CD8-positive, alpha-beta memory T cell (primary cell): ENCODE data around the gene PTPN14. TPM values are rescaled to one million over a fixed set of nuclear protein-coding genes. Genes with fewer than 3 reads are reported as not detected.

Experiments used
- CTCF ChIA-PET: fragments of 350-600 bp; sonication (Branson Sonifier 250); formaldehyde crosslinking; loops from one replicate; lab custom pipeline; 2021; ENCODE audit warnings: antibody characterized with exemption; lab: Charles Lee
- POLR2A ChIA-PET: fragments of 350-600 bp; sonication (Branson Sonifier 250); formaldehyde crosslinking; loops from one replicate; lab custom pipeline; 2021; ENCODE audit warnings: antibody characterized with exemption; lab: Charles Lee
- DNase-seq, 5 donors: peaks; one replicate each; pipeline versions ENCODE4 v3.0.0 to v3.0.0-alpha.2; 2020 to 2022; ENCODE audit warnings: mixed read lengths in 1 of 5
- H3K27ac ChIP-seq: one replicate; pipeline ENCODE4 v1.7.0; 2013; ENCODE audit warnings: low read depth, mild to moderate bottlenecking, low read length, moderate library complexity
- H3K27me3 ChIP-seq: 2 replicates; pipeline ENCODE4 v1.7.0; 2013; ENCODE audit warnings: low read length, mild to moderate bottlenecking; ENCODE audit not compliant: insufficient read depth, poor library complexity, severe bottlenecking
- H3K36me3 ChIP-seq: 2 replicates; pipeline ENCODE4 v1.7.0; 2013; ENCODE audit warnings: mild to moderate bottlenecking, low read length, moderate library complexity; ENCODE audit not compliant: insufficient read depth
- H3K4me1 ChIP-seq: 2 replicates; pipeline ENCODE4 v1.7.0; 2013; ENCODE audit warnings: mild to moderate bottlenecking, low read length, moderate library complexity; ENCODE audit not compliant: insufficient read depth
- H3K4me3 ChIP-seq: 2 replicates; pipeline ENCODE4 v1.7.0; 2013; ENCODE audit warnings: mild to moderate bottlenecking, low read length
- H3K9me3 ChIP-seq: 2 replicates; pipeline ENCODE4 v1.7.0; 2013; ENCODE audit warnings: mild to moderate bottlenecking, low read length
- H3K27ac Mint-ChIP-seq, 8 donors: one replicate each; pipeline ENCODE4 v1.8.0; 2020 to 2021; ENCODE audit warnings: mixed read lengths in 8 of 8, mild to moderate bottlenecking in 6 of 8, inconsistent platforms in 3 of 8, moderate library complexity in 3 of 8
- H3K27me3 Mint-ChIP-seq, 2 donors: one replicate each; pipeline ENCODE4 v1.8.0; 2020 to 2021; ENCODE audit warnings: mixed read lengths in 2 of 2, mild to moderate bottlenecking in 1 of 2, moderate library complexity in 1 of 2
- H3K36me3 Mint-ChIP-seq, 3 donors: one replicate each; pipeline ENCODE4 v1.8.0; 2020 to 2021; ENCODE audit warnings: mixed read lengths in 3 of 3, inconsistent platforms in 1 of 3, mild to moderate bottlenecking in 1 of 3
- H3K4me1 Mint-ChIP-seq, 3 donors: one replicate each; pipeline ENCODE4 v1.8.0; 2020 to 2021; ENCODE audit warnings: mixed read lengths in 3 of 3, inconsistent platforms in 1 of 3, mild to moderate bottlenecking in 1 of 3
- H3K4me3 Mint-ChIP-seq, 7 donors: one replicate each; pipeline ENCODE4 v1.8.0; 2020 to 2021; ENCODE audit warnings: mixed read lengths in 7 of 7, mild to moderate bottlenecking in 6 of 7, moderate library complexity in 4 of 7, inconsistent platforms in 2 of 7
- H3K9me3 Mint-ChIP-seq, 5 donors: one replicate each; pipeline ENCODE4 v1.8.0; 2020 to 2022; ENCODE audit warnings: mixed read lengths in 5 of 5, mild to moderate bottlenecking in 3 of 5, moderate library complexity in 2 of 5, inconsistent platforms in 1 of 5
- polyA plus RNA-seq: library from polyadenylated mRNA; unstranded; fragments of 300-500 nt; fragmentation: Illumina TruSeq; gene quantifications from one replicate; pipeline ENCODE4 v1.2.3, GENCODE V29; 2021
- total RNA-seq, 2 experiments: library from RNA; stranded (reverse); gene quantifications; one replicate each; pipeline ENCODE4 v1.2.3, GENCODE V29; 2021

PTPN14 gene
- total and polyA plus RNA-seq, 3 experiments from 2014 or later = 0.70 to 0.91 (median 0.79) TPM

DNA sequence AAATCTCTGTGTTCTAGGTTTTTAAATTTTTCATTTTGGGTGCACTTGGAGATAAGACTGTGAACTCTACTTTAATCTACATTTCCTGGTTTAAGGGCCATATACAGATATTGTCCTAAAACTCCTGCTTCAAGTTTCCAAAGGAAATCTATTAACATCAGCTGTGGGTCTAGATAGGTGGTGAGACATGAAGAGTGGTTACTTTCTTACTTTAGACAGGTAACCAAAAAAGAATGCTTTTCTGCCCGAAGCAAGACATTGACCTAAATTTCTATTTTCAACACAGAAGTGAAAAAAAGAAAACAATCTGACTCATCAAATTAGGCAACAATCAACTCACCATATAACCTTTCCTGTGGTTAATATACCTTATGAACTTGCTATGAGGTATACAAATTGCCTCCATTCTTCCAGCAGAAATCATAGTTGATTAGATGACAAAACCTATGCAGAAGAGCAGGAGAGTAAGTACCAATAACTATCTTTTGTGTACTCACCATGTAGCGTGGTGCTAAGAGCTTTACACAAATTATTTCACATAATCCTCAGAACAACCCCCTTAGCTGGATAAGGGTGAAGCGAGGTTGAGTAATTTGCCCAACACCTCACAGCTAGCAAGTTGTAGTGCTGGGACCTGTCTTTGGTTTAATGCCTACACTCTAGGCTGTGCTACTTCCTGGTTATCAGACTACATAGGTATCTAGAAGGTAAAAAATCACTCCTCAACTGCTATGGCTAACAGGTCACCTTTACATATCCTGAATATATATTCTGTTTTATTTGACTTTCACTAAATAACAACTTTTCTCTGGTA lies 23.4 kb upstream of the PTPN14 start:
- Mint-ChIP-seq H3K9me3 (peaks cover 16 to 31% (median 25%) of the 10 kb centered on the region in 5 donors), H3K4me1 (no peaks in the 10 kb centered on the region), H3K4me3 (no peak overlapping the region), H3K27ac (no peak overlapping the region), H3K27me3 (peaks cover 5 to 22% of the 10 kb centered on the region in 2 donors), H3K36me3 (peaks cover 0 to 19% (median 0%) of the 10 kb centered on the region in 3 donors)
- ChIA-PET CTCF (interaction anchor here (0.7 kb wide), 1 partner anchor 246 kb away, joined by 3 read pairs; no protein-coding TSS in a partner anchor), POLR2A (no interaction called here)
- no peak for DNase-seq
- Histone ChIP-seq H3K27ac (no peak overlapping the region), H3K9me3 (peaks cover 8% of the 10 kb centered on the region), H3K27me3 (no peaks in the 10 kb centered on the region), H3K36me3 (no peaks in the 10 kb centered on the region), H3K4me3 (no peak overlapping the region), H3K4me1 (no peaks in the 10 kb centered on the region)

DNA sequence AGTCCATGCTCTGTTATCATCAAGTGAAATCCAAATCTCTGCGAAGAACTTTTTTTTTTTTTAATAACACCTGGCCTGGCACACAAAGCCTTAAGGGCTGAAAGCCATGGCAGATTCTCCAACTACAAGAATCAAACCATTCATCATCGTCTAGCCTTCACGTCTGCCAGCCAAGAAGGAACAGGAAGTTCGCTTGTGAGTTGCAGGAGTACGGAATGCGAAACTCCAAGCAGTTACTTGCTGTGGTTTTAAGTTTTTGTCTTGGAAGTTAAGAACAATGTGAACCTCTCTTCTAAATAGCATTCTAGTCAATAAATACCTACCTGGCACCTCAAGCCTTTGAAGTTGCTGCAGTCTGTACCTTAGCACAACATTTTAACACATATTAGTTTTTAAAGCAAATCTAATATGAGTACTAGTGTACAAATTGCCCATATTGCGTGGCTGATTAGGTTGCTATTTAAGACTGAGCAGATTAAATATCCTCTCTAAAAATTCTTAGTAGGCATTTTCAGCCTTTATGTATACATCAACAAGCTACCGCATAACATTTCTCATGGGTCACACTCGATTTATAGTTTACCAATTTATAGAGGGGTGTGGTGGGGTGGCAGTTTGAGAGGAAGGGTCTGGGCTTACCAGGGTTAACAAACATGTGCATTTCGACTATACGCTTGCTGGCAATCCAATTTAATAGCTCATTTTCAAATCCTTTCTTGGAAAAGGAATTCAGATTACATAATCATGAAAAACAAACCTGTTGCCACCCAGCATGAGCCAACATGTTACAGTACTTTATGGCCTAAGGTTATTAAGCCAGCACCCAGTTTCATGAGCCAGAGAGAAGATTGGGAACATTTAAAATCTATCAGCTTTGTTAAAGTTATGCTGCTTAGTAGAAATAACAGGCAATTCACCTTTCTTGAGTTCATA lies 22.2 kb upstream of the PTPN14 start:
- peaks cover 8% of the 10 kb centered on the region for H3K9me3 ChIP-seq
- H3K4me3 Mint-ChIP-seq = no peak overlapping the region
- peaks cover 16 to 31% (median 25%) of the 10 kb centered on the region in 5 donors for H3K9me3 Mint-ChIP-seq
- H3K27ac Mint-ChIP-seq = no peak overlapping the region
- ChIA-PET POLR2A (no interaction called here), CTCF (no interaction called here)
- no peak overlapping the region for H3K27ac ChIP-seq
- peaks cover 0 to 19% (median 0%) of the 10 kb centered on the region in 3 donors for H3K36me3 Mint-ChIP-seq
- peaks cover 5 to 26% of the 10 kb centered on the region in 2 donors for H3K27me3 Mint-ChIP-seq
- no peaks in the 10 kb centered on the region for H3K4me1 ChIP-seq
- no peak for DNase-seq
- H3K36me3 ChIP-seq = no peaks in the 10 kb centered on the region
- H3K4me1 Mint-ChIP-seq = no peaks in the 10 kb centered on the region
- H3K27me3 ChIP-seq = no peaks in the 10 kb centered on the region
- H3K4me3 ChIP-seq = no peak overlapping the region

- H3K27ac Mint-ChIP-seq = no peak overlapping the region
- CTCF ChIA-PET = no interaction called here
- Histone ChIP-seq H3K36me3 (no peaks in the 10 kb centered on the region), H3K27ac (no peak overlapping the region), H3K27me3 (no peaks in the 10 kb centered on the region), H3K9me3 (peaks cover 3% of the 10 kb centered on the region), H3K4me3 (no peak overlapping the region), H3K4me1 (no peaks in the 10 kb centered on the region)
- H3K27me3 Mint-ChIP-seq = peaks cover 5 to 19% of the 10 kb centered on the region in 2 donors
- H3K36me3 Mint-ChIP-seq = peaks cover 0 to 6% (median 0%) of the 10 kb centered on the region in 3 donors
- no peaks in the 10 kb centered on the region for H3K4me1 Mint-ChIP-seq
- H3K4me3 Mint-ChIP-seq = no peak overlapping the region
- peaks cover 7 to 12% (median 10%) of the 10 kb centered on the region in 5 donors for H3K9me3 Mint-ChIP-seq
- POLR2A ChIA-PET = no interaction called here
- no peak for DNase-seq
These were observed 19.9 kb upstream of the PTPN14 start for GRCh38 chr1:214571281-214571680.

DNA sequence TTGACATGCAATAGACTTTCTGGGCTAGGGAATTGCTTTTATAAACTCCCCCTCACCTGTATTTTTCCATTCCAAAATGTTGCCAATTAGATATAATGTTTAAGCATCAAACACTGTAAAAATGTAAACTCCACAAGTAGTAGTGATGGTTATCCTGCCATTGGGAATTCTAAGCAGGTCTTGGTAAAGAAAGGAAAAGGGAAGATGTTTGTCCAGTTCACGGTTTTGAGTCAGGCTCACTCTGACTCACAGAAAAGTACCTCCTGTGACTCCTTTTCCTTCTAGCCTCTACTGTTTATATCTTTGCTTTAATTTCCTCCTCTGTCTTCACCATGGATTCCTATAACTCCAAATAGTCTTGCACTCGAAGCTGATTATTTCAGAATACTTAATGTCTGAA lies 19.0 kb upstream of the PTPN14 start:
- CTCF ChIA-PET = no interaction called here

DNA sequence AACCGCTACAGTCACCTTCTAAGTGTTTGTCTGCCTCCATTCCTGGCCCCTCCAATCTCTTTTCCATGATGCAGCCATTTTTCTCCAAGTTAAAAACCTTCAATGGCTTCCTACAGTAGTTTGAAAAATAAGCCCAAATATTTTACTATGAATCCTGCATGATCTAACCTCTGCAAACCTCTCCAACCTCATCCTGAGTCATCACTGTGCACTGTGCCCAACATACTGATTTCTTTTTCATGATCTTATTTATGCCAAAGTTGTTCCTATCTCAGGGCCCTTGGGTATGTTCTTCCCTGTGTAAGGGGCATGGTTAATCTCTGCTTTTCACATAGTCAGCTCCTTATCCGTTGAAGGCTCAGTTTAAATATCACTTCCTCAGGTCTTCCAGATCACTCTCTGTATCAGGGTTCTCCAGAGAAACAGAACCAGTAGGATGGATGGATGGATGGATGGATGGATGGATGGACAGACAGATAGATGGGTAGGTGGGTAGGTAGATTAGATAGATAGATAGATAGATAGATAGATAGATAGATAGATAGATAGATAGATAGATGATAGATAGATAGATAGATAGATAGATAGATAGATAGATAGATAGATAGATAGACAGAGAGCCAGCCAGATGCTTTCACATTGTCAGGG lies 18.1 kb upstream of the PTPN14 start:
- POLR2A ChIA-PET = no interaction called here

More for the DNA sequence above, 19.0 kb upstream of the PTPN14 start:
- Mint-ChIP-seq H3K4me1 (no peaks in the 10 kb centered on the region), H3K4me3 (no peak overlapping the region), H3K36me3 (no peaks in the 10 kb centered on the region), H3K9me3 (peaks cover 0 to 4% (median 3%) of the 10 kb centered on the region in 5 donors), H3K27ac (no peak overlapping the region), H3K27me3 (peaks cover 3 to 20% of the 10 kb centered on the region in 2 donors)
- no peaks in the 10 kb centered on the region for H3K4me1 ChIP-seq
- H3K27me3 ChIP-seq = no peaks in the 10 kb centered on the region
- no peaks in the 10 kb centered on the region for H3K36me3 ChIP-seq
- no peaks in the 10 kb centered on the region for H3K9me3 ChIP-seq
- H3K27ac ChIP-seq = no peak overlapping the region
- DNase-seq = no peak
- H3K4me3 ChIP-seq = no peak overlapping the region
- POLR2A ChIA-PET = no interaction called here

GRCh38 chr1:214568328-214568727 lies 16.9 kb upstream of the PTPN14 start:
- Mint-ChIP-seq H3K4me3 (no peak overlapping the region), H3K27me3 (peaks cover 3 to 24% of the 10 kb centered on the region in 2 donors), H3K27ac (no peak overlapping the region), H3K9me3 (no peaks in the 10 kb centered on the region), H3K4me1 (no peaks in the 10 kb centered on the region), H3K36me3 (no peaks in the 10 kb centered on the region)
- no peaks in the 10 kb centered on the region for H3K4me1 ChIP-seq
- H3K9me3 ChIP-seq = no peaks in the 10 kb centered on the region
- ChIA-PET CTCF (no interaction called here), POLR2A (no interaction called here)
- H3K27ac ChIP-seq = no peak overlapping the region
- H3K4me3 ChIP-seq = no peak overlapping the region
- H3K36me3 ChIP-seq = no peaks in the 10 kb centered on the region
- no peak for DNase-seq
- no peaks in the 10 kb centered on the region for H3K27me3 ChIP-seq

More for the DNA sequence above, 18.1 kb upstream of the PTPN14 start:
- DNase-seq = no peak
- Histone ChIP-seq H3K4me1 (no peaks in the 10 kb centered on the region), H3K27ac (no peak overlapping the region), H3K4me3 (no peak overlapping the region), H3K27me3 (no peaks in the 10 kb centered on the region), H3K36me3 (no peaks in the 10 kb centered on the region), H3K9me3 (no peaks in the 10 kb centered on the region)
- Mint-ChIP-seq H3K36me3 (no peaks in the 10 kb centered on the region), H3K27ac (no peak overlapping the region), H3K27me3 (peaks cover 3 to 25% of the 10 kb centered on the region in 2 donors), H3K4me1 (no peaks in the 10 kb centered on the region), H3K9me3 (peaks cover 0 to 2% (median 0%) of the 10 kb centered on the region in 5 donors), H3K4me3 (no peak overlapping the region)
- CTCF ChIA-PET = no interaction called here

GRCh38 chr1:214567481-214567980 lies 16.1 kb upstream of the PTPN14 start:
- peaks cover 0 to 2% (median 0%) of the 10 kb centered on the region in 5 donors for H3K9me3 Mint-ChIP-seq
- no peaks in the 10 kb centered on the region for H3K36me3 ChIP-seq
- no peaks in the 10 kb centered on the region for H3K27me3 ChIP-seq
- H3K4me1 ChIP-seq = no peaks in the 10 kb centered on the region
- peaks cover 5 to 23% of the 10 kb centered on the region in 2 donors for H3K27me3 Mint-ChIP-seq
- no peaks in the 10 kb centered on the region for H3K4me1 Mint-ChIP-seq
- no peak overlapping the region for H3K27ac ChIP-seq
- DNase-seq = no peak
- POLR2A ChIA-PET = no interaction called here
- H3K4me3 Mint-ChIP-seq = no peak overlapping the region
- no peaks in the 10 kb centered on the region for H3K9me3 ChIP-seq
- H3K27ac Mint-ChIP-seq = no peak overlapping the region
- H3K36me3 Mint-ChIP-seq = no peaks in the 10 kb centered on the region
- no peak overlapping the region for H3K4me3 ChIP-seq
- CTCF ChIA-PET = no interaction called here
